Fibroblast of mammary gland (primary cell): ENCODE data around the gene CMIP.
A peak's percentile ranks its signal among the peaks of the same experiment; 100 is the strongest.
"Not testable (repeated sequence)": the region's sequence is repeated elsewhere in the genome, so short reads cannot be mapped to it uniquely, and the experiment has no call there.

Experiments
- DNase-seq: peaks from one replicate; pipeline ENCODE4 v3.0.0-alpha.2; 2010; ENCODE audit warnings: low read depth
- H3K4me3 ChIP-seq: 2 replicates; pipeline ENCODE4 v1.5.1; 2011; ENCODE audit warnings: low read depth, mild to moderate bottlenecking, low read length, moderate library complexity; ENCODE audit not compliant: control insufficient read depth
- CTCF ChIP-seq: conservative IDR thresholded peaks from 2 replicates; pipeline ENCODE4 v1.5.1; 2011; ENCODE audit warnings: low read depth, low read length, inconsistent platforms; ENCODE audit not compliant: control insufficient read depth, insufficient read depth

The CMIP gene

GRCh38 chr16:81737885-81738536, 293.4 kb downstream of the CMIP start:
- DNase-seq, result peak; percentile 66
- peak; percentile 82 for TF ChIP-seq CTCF
- H3K4me3 ChIP-seq, result peak overlapping the region; percentile 15

GRCh38 chr16:81738783-81739496, 294.3 kb downstream of the CMIP start:
- no peak for TF ChIP-seq CTCF
- H3K4me3 ChIP-seq, result no peak overlapping the region
- no peak for DNase-seq

GRCh38 chr16:81739503-81739902, 294.9 kb downstream of the CMIP start:
- TF ChIP-seq CTCF, result no peak
- DNase-seq, result no peak
- H3K4me3 ChIP-seq, result no peak overlapping the region

GRCh38 chr16:81740169-81740568, 295.6 kb downstream of the CMIP start:
- H3K4me3 ChIP-seq, result no peak overlapping the region
- TF ChIP-seq CTCF, result no peak
- no peak for DNase-seq

GRCh38 chr16:81741430-81741770, 296.8 kb downstream of the CMIP start:
- DNase-seq, result not testable (repeated sequence)

GRCh38 chr16:81744385-81744784, 299.8 kb downstream of the CMIP start:
- no peak overlapping the region for H3K4me3 ChIP-seq
- no peak for TF ChIP-seq CTCF
- no peak for DNase-seq

More at GRCh38 chr16:81741430-81741770, 296.8 kb downstream of the CMIP start:
- not testable (repeated sequence) for H3K4me3 ChIP-seq

GRCh38 chr16:81744911-81745310, 300.3 kb downstream of the CMIP start:
- no peak for TF ChIP-seq CTCF
- DNase-seq, result no peak
- no peak overlapping the region for H3K4me3 ChIP-seq
